ENCODE measurements around the gene FAAP20.

GRCh38 chr1:2190491-2190976 is 4.0 kb downstream of the FAAP20 start:
- TF ChIP-seq POLR2A (IDR thresholded peaks at IDR 0.05; ENCODE audit: low read depth, low read length) (no peak), PAX5 (IDR thresholded peaks at IDR 0.05; ENCODE audit: insufficient read depth, low read length, severe bottlenecking) (no peak), TAF1 (IDR thresholded peaks at IDR 0.05; ENCODE audit: low read depth, low read length) (no peak)

All from GM12891 (cell line).